Left colon (tissue), 2 donors: ENCODE measurements around the gene NPDC1. TPM values are rescaled to one million over a fixed set of nuclear protein-coding genes. Genes with fewer than 3 reads are reported as not detected.
A peak's percentile ranks its signal among the peaks of the same experiment; 100 is the strongest.
"Not testable (repeated sequence)": the region's sequence is repeated elsewhere in the genome, so short reads cannot be mapped to it uniquely, and the experiment has no call there.

Source experiments
- ATAC-seq: fragments of 200-7000 bp; cut with Tn5 transposase; one replicate; pipeline ENCODE4 v1.9.1; 2020; ENCODE audit warnings: mild to moderate bottlenecking, moderate library complexity
- DNase-seq, 2 donors: peaks; one replicate each; pipeline ENCODE4 v3.0.0-alpha.2; 2020
- intact Hi-C, 2 donors: fragments of 100-400 bp; cut with DNase I in 1 of 2; cut with micrococcal nuclease in 1 of 2; formaldehyde crosslinking; loops; one replicate each; pipeline versions ENCODE4 v1.11.2 to v1.14.0; 2022; cut with DNase I, micrococcal nuclease
- total RNA-seq, 2 donors: library from RNA; stranded (reverse); fragmentation: NEBNext Ultra II Directional; extraction: Animal tissue kit (Norgen Biotek cat#: 25700); gene quantifications; one replicate each; pipeline ENCODE4 v1.2.1, GENCODE V29; 2021
- donor health status: DM: no; HTN: no; CAD: no.
- donor health status: DM: yes; HTN: yes; CAD: no.

Gene NPDC1
- total RNA-seq, 2 donors from 2014 or later, result 170 to 204 TPM

- DNase-seq, result no peak
- no peak for ATAC-seq
- intact Hi-C loops, result no loop called here
These were observed 36.8 kb downstream of the NPDC1 start for GRCh38 chr9:137009217-137009616.

GRCh38 chr9:137008312-137008711 lies 37.7 kb downstream of the NPDC1 start:
- no peak for DNase-seq
- ATAC-seq, result no peak
- intact Hi-C loops, result no loop called here

- no peak for ATAC-seq
- intact Hi-C loops, result no loop called here
- DNase-seq, result no peak
These were observed 38.1 kb downstream of the NPDC1 start for GRCh38 chr9:137007816-137008270.

- intact Hi-C loops, result no loop called here
- ATAC-seq (no peak), DNase-seq (no peak)
These were observed 38.7 kb downstream of the NPDC1 start for GRCh38 chr9:137007108-137007815.

GRCh38 chr9:137006116-137007003 lies 39.6 kb downstream of the NPDC1 start:
- ATAC-seq (peak; percentile 14), DNase-seq (no peak)
- intact Hi-C loops, result no loop called here

GRCh38 chr9:137004285-137004684 lies 41.7 kb downstream of the NPDC1 start:
- peak in 1 of 2 donors; percentile 47 for DNase-seq
- ATAC-seq, intact Hi-C loops: not testable (repeated sequence)

GRCh38 chr9:137002646-137003041 lies 43.3 kb downstream of the NPDC1 start:
- DNase-seq, result no peak
- ATAC-seq, result no peak
- intact Hi-C loops, result no loop called here

GRCh38 chr9:137001857-137002645 lies 43.9 kb downstream of the NPDC1 start:
- DNase-seq (no peak), ATAC-seq (no peak)
- intact Hi-C loops, result no loop called here

GRCh38 chr9:137000177-137000930 lies 45.6 kb downstream of the NPDC1 start:
- ATAC-seq (no peak), DNase-seq (no peak)
- intact Hi-C loops, result no loop called here

- intact Hi-C loops, result no loop called here
- DNase-seq, result peak in 1 of 2 donors; percentile 40
- ATAC-seq, result no peak
These were observed 48.1 kb downstream of the NPDC1 start for GRCh38 chr9:136997830-136998234.

- intact Hi-C loops, result no loop called here
- DNase-seq, result no peak
- no peak for ATAC-seq
These were observed 48.6 kb downstream of the NPDC1 start for GRCh38 chr9:136997371-136997770.

GRCh38 chr9:136996361-136997292 lies 49.4 kb downstream of the NPDC1 start, which contains the start of gene CLIC3:
Gene CLIC3 (minus strand): TSS chr9:136996568. CDS start chr9:136996543, 25 bp downstream.
- intact Hi-C loops, result no loop called here
- DNase-seq (peak; percentile 69 to 80), ATAC-seq (peak; percentile 39)

- no peak for ATAC-seq
- intact Hi-C loops, result no loop called here
- peak in 1 of 2 donors; percentile 49 for DNase-seq
These were observed 50.1 kb downstream of the NPDC1 start for GRCh38 chr9:136995772-136996311.

GRCh38 chr9:136995362-136995761 lies 50.6 kb downstream of the NPDC1 start:
- ATAC-seq (no peak), DNase-seq (peak in 1 of 2 donors; percentile 40)
- intact Hi-C loops, result no loop called here

- intact Hi-C loops, result no loop called here
- DNase-seq (no peak), ATAC-seq (no peak)
These were observed 51.1 kb downstream of the NPDC1 start for GRCh38 chr9:136994888-136995230.

- intact Hi-C loops, result no loop called here
- DNase-seq, result no peak
- ATAC-seq, result no peak
These were observed 51.6 kb downstream of the NPDC1 start for GRCh38 chr9:136994180-136994887.
